NCI-H748 (cell line): ENCODE data around the gene FAM20C.
A peak's percentile ranks its signal among the peaks of the same experiment; 100 is the strongest.
"Not testable (repeated sequence)": the region's sequence is repeated elsewhere in the genome, so short reads cannot be mapped to it uniquely, and the experiment has no call there.

Experiments used
- DNase-seq: peaks from one replicate; lab custom pipeline; 2025; ENCODE audit not compliant: unreplicated experiment; lab: John Stamatoyannopoulos, UW

FAM20C gene

GRCh38 chr7:255721-256361 lies 63.5 kb downstream of the FAM20C start:
- DNase-seq, result no peak

- no peak for DNase-seq
These were observed 64.1 kb downstream of the FAM20C start for GRCh38 chr7:256461-256940.

GRCh38 chr7:256981-257646 lies 64.7 kb downstream of the FAM20C start:
- no peak for DNase-seq

GRCh38 chr7:257647-257992 lies 65.2 kb downstream of the FAM20C start:
- no peak for DNase-seq

GRCh38 chr7:258476-259190 lies 66.3 kb downstream of the FAM20C start:
- no peak for DNase-seq

- no peak for DNase-seq
These were observed 66.8 kb downstream of the FAM20C start for GRCh38 chr7:259191-259505.

- no peak for DNase-seq
These were observed 67.5 kb downstream of the FAM20C start for GRCh38 chr7:259751-260405.

GRCh38 chr7:260441-261281 lies 68.3 kb downstream of the FAM20C start:
- no peak for DNase-seq

- DNase-seq, result no peak
These were observed 69.2 kb downstream of the FAM20C start for GRCh38 chr7:261341-262250.

- DNase-seq, result no peak
These were observed 69.8 kb downstream of the FAM20C start for GRCh38 chr7:262251-262572.

- not testable (repeated sequence) for DNase-seq
These were observed 70.4 kb downstream of the FAM20C start for GRCh38 chr7:262631-263311.

- peak; percentile 23 for DNase-seq
These were observed 71.3 kb downstream of the FAM20C start for GRCh38 chr7:263483-264351.

- DNase-seq, result peak; percentile 71
These were observed 72.3 kb downstream of the FAM20C start for GRCh38 chr7:264541-265191.

- DNase-seq, result no peak
These were observed 73.0 kb downstream of the FAM20C start for GRCh38 chr7:265192-265997.

- DNase-seq, result no peak
These were observed 73.9 kb downstream of the FAM20C start for GRCh38 chr7:265998-266850.
